Uterus (tissue), 2 donors: ENCODE results near the gene CLSTN2.

Experiments used
- POLR2A ChIP-seq, 2 donors: fragments of 450-650 bp; IDR thresholded peaks; one replicate each; pipeline ENCODE4 v1.6.1; 2016; ENCODE audit warnings: antibody characterized with exemption in 2 of 2, mild to moderate bottlenecking in 1 of 2, moderate library complexity in 1 of 2
- TF ChIP-seq, protein P1 (sequence below), 4 experiments: fragments of 200-600 bp in 2 of 4; fragments of 450-650 bp in 2 of 4; sonication (generic) in 2 of 4; IDR thresholded peaks; one replicate each; pipeline ENCODE4 v1.5.1; 2016 to 2019; ENCODE audit warnings: antibody characterized with exemption in 4 of 4, mild to moderate bottlenecking in 2 of 4, moderate library complexity in 1 of 4

DNA sequence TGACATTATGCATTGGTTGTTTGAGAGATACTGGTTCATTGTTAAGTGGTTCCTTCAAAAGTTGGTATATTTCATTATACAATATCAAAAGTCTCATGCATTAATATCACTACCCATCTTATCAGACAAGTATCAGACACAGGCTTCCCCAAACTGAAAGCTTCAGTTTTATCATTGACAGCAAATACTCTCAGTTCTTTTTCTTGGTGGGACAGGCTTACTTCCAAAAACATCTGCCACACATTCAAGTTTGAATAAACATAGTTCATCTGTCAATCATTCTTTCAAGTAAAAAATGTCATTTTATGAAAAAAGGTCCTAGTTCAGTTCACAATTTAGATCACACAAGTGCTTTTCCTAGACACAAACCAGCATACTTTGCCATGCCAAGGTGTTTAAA is 462.9 kb downstream of the CLSTN2 start:
- TF ChIP-seq, protein P1, sequence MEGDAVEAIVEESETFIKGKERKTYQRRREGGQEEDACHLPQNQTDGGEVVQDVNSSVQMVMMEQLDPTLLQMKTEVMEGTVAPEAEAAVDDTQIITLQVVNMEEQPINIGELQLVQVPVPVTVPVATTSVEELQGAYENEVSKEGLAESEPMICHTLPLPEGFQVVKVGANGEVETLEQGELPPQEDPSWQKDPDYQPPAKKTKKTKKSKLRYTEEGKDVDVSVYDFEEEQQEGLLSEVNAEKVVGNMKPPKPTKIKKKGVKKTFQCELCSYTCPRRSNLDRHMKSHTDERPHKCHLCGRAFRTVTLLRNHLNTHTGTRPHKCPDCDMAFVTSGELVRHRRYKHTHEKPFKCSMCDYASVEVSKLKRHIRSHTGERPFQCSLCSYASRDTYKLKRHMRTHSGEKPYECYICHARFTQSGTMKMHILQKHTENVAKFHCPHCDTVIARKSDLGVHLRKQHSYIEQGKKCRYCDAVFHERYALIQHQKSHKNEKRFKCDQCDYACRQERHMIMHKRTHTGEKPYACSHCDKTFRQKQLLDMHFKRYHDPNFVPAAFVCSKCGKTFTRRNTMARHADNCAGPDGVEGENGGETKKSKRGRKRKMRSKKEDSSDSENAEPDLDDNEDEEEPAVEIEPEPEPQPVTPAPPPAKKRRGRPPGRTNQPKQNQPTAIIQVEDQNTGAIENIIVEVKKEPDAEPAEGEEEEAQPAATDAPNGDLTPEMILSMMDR (IDR thresholded peaks at IDR 0.05), result no peak
- TF ChIP-seq POLR2A (IDR thresholded peaks at IDR 0.05), result no peak
